Measurements from ENCODE around the gene ZNF608.

- TF ChIP-seq CTCF (conservative IDR thresholded peaks at IDR 0.05) (no peak), ZFX (IDR thresholded peaks at IDR 0.05) (no peak)
These were observed 21.9 kb downstream of the ZNF608 start for GRCh38 chr5:124724357-124725039.

All from C4-2B (cell line).